Measurements from ENCODE around the gene MPPED2. TPM values are rescaled to one million over a fixed set of nuclear protein-coding genes. Genes with fewer than 3 reads are reported as not detected.

The MPPED2 gene
- total and polyA plus RNA-seq, 10 of the 15 experiments (the other 5 are each of a cell fraction or from before 2014, with no cell fraction given) = not detected

DNA sequence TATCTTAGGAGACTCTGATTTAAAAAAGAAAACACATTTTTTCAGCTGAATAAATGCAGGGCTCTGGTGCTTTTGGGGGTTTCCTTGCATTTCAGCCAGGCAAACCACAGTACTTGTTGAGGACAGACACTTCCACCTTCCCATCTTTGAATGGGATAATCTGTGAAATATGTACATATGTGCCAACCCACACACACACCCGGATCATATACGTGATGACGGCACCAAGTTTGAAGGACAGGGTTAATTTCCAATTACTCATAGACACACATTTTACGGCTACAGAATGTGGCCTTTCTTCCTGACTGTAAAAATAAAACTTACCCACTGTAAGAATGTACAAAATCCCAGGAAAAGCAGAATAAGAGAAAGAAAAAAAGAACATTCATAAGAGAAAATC lies 104.4 kb downstream of the MPPED2 start:
- Histone ChIP-seq H4K20me1 (ENCODE audit: control insufficient read depth, insufficient read depth) (no peaks in the 10 kb centered on the region), H3K36me3 (ENCODE audit: control insufficient read depth in 2 of 2, insufficient read depth in 2 of 2, low read length in 1 of 2) (no peaks in the 10 kb centered on the region), H3K9ac (ENCODE audit: control insufficient read depth, insufficient read depth, low read length) (no peak overlapping the region), H3K4me3 (no peak overlapping the region), H3K4me1 (ENCODE audit: control insufficient read depth, insufficient read depth, low read length) (no peaks in the 10 kb centered on the region), H3K79me2 (ENCODE audit: control insufficient read depth, insufficient read depth, low read length) (no peaks in the 10 kb centered on the region), H3K27ac (ENCODE audit: control insufficient read depth, insufficient read depth) (no peak overlapping the region), H2AFZ (ENCODE audit: control insufficient read depth, low read depth, low read length) (no peak overlapping the region), H3K4me2 (ENCODE audit: control insufficient read depth, insufficient read depth) (no peak overlapping the region), H3K9me3 (replicated peaks; ENCODE audit: control insufficient read depth, insufficient read depth, low read length) (no peaks in the 10 kb centered on the region), H3K27me3 (replicated peaks in 1 of 2; ENCODE audit: control insufficient read depth in 2 of 2, insufficient read depth in 2 of 2, low read length in 1 of 2) (peaks cover 0 to 7% of the 10 kb centered on the region in 2 experiments; a peak in 1 of 4 replicates)
- FAIRE-seq (no peak), DNase-seq (ENCODE audit: low read depth, low spot score) (no peak), ATAC-seq (no peak)
- in situ Hi-C loops (cut with MboI) (no loop called here), intact Hi-C loops (cut with micrococcal nuclease; ENCODE audit: unreplicated experiment) (no loop called here)
- WGBS (ENCODE audit: insufficient coverage, insufficient replicate concordance, low lambda C conversion rate, missing lambda C conversion rate) = 59% methylated on average over 4 of the region's 4 CpGs
- ChIA-PET RAD21 (ENCODE audit: unreplicated experiment) (no interaction called here), SMC1A (ENCODE audit: uncharacterized antibody, unreplicated experiment) (no interaction called here), POLR2A (no interaction called here), CTCF (no interaction called here)
- BruUV-seq (replicated peaks) = no TSS peak
- TF ChIP-seq CEBPZ (IDR thresholded peaks at IDR 0.05; ENCODE audit: low read depth, low read length) = no peak
- TF ChIP-seq PAX5 (IDR thresholded peaks at IDR 0.05; ENCODE audit: borderline replicate concordance, low read depth, low read length) = no peak
- TF ChIP-seq IRF5 (IDR thresholded peaks at IDR 0.05; ENCODE audit: borderline replicate concordance) = no peak
- no peak for TF ChIP-seq BMI1 (IDR thresholded peaks at IDR 0.05; ENCODE audit: borderline replicate concordance)
- no peak for TF ChIP-seq ZNF207 (IDR thresholded peaks at IDR 0.05; ENCODE audit: borderline replicate concordance)
- TF ChIP-seq WRNIP1 (IDR thresholded peaks at IDR 0.05; ENCODE audit: borderline replicate concordance, low read depth, low read length) = no peak

All from GM12878 (cell line).